ENCODE measurements around the gene SLC38A2.

SLC38A2 gene

DNA sequence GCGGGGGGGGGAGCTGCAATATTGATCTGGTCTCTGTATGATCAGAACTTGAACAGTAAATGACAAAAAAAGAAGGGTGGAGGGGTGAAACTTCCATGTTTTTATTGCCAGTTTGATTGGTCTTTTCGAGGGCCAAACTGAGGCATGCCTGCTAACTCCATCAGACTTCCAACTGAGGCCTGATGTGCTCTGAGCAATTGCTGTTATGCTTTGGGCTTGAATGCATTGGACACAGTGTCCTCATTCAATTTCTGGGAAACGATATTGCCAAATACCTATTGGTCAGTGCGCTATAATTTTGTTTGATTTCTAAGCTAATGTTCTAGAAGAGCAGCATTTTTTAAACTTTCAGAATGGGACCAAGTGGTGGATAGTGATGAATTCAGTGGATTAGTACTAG is 2.1 kb upstream of the SLC38A2 start:
- DNase-seq (ENCODE audit: low read depth in 2 of 2), result no peak

DNA sequence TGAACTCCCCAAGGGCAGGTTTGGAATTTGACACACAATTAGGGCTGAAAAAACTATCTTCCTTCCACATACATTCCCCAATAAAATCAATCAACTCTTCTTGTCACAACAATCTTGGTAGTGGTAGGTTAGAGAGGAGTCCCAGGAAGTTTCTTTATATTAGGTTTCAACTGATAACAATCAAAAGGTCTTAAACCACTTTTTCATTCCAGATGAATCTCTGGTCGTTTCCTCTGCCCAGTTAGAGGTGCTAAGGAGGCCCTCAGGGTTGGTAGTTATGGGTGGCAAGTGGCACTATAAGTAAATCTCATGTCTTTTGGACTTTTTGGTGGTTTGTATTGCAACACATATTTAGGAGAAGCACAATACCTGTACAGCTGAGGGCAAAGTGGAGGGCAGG is 1.7 kb upstream of the SLC38A2 start:
- DNase-seq (ENCODE audit: low read depth in 2 of 2), result no peak

DNA sequence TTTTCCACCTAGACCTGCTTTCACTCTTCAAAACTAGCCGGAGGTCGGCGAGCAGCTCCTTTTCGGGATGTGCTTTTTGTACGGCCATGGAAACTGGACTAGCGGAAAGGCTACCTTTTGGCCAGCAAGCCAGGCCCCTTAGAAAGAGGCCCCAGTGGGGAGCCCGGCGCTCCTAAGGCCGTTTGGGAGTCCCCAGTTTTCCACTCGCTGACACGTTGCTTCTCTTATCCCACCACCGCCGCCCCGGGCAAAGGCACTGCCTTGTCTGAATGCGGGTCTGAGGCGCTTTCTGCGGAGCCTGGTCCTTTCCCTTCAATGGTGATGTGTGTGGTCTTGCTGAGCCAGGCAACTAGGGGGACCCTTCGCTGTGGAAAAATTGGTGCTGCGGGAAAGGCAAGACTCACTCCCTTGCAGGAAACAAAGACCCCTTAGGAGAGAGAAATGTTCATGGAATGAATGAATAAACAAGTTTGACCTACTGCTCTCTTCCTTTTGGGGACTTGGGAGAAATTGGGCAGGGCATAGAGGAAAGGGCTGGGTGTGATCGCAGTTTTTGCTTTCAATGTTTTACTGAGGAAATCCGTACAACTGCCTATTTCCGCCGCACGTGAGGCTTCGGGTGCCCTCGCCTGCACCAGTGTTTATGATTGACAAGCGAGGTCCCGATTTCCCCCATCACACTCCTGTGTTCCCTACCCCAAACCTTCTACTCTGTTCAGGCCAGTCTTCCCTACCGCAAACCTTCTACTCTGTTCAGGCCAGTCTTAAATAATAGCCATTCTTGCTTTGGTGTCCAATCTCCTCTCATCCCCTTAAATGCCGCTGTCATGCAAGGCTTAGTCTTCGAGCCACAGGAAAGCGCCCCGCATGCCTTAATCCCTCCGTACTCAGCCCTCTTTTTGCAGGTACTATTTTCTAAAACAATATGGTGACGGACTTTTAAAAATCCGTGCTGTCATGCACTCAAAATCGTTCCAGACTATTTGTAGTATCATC is 1.0 kb upstream of the SLC38A2 start:
- no peak for DNase-seq (ENCODE audit: low read depth in 2 of 2)

DNA sequence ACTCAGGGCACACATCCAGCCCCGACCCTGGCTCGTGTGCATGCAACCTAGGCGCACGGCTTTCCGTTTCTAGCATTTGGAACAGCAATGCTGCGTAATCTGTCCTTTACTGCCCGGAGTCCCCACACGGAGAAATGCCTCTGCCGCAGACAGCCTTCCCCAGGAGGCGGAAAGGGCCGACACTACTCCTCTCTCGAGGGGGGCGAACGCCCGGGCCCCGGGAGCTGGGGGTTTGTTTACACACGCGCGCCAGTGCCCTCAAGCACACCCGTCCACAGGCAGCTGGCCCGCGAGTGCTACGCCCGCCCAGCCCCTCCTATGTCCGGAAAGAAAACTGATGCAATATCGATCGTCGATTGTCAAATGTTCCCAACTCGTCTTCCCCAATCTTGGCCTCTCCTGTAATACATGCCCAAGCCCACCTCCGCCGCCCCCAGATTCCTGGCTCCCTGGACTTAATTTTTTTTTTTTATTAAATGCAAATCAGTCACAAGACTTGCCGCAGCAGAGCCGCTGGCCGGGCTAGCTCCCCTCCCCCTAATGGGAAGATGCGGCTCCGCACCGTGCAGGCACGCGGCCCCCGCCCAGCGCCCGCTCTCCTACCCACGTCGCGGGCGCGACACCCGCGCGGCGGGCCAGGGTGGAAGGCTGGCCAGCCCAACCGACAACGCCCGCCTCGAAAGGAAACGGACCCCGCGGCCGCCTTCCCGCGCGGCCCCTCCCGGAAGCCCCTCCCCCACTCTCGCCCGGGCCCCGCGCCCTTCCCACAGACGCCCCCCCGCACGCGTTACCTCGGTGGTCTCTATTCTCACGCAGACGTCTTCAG is 642 bp downstream of the SLC38A2 start:
- no peak for DNase-seq (ENCODE audit: low read depth in 2 of 2)

DNA sequence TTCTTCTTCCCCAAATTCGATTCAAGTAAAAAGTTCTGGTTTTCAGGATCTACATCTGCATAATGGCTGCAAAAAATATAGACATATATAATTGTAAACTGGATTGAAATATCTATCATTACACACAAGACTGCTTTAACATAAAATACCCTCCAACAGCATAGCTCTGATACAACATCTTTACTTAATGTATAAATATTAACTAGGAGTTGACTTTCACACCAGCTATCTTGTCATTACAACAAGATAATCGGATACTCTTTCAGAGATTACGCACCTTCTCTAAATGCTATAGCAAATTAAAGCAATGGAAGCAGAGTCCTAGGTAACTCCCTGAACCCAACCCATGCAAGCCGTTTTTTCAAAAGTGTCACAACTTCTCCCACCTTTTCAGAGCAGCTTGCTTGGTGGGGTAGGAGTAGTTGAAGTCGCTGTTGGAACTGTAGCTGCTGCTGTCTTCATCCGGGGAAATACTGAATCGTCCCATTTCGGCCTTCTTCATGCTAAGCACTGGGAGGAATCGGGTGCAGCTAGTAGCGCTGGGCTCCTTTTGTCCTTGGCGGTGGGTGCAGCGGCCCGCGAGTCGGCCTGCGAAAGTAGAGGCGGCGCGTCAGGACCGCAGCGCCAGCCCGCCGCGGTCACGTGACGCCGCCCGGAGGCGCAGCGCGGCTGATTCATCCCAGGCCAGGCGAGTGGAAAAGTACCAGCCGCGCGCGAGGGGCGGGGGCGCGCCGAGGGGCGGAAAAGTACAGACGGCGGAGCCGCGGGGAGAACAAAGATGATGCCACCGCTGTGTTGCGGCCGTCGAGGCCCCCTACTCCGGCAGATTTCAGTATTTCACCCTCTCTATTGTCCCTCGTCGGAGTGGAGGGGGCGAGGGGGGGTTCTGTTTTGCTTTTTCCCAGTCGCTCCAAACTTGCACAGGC is 1.5 kb downstream of the SLC38A2 start:
- DNase-seq (ENCODE audit: low read depth in 2 of 2), result peak in 1 of 2 experiments; percentile 67

DNA sequence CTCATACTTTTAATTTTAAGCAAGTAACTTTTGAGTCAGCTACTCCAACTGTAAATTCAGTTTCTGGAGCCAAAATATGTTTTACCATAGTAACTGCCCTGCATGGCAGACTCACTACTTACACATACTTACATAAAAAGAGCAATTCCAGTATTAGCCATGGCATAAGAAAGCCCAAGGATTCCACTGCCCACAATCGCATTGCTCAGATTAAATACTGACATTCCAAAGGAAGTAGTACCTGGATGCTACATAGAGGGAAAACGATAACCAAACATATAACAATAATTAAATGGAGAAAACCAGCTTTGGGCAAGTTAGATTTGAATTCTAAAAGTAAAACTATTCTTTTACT is 2.2 kb downstream of the SLC38A2 start:
- DNase-seq (ENCODE audit: low read depth in 2 of 2), result no peak

DNA sequence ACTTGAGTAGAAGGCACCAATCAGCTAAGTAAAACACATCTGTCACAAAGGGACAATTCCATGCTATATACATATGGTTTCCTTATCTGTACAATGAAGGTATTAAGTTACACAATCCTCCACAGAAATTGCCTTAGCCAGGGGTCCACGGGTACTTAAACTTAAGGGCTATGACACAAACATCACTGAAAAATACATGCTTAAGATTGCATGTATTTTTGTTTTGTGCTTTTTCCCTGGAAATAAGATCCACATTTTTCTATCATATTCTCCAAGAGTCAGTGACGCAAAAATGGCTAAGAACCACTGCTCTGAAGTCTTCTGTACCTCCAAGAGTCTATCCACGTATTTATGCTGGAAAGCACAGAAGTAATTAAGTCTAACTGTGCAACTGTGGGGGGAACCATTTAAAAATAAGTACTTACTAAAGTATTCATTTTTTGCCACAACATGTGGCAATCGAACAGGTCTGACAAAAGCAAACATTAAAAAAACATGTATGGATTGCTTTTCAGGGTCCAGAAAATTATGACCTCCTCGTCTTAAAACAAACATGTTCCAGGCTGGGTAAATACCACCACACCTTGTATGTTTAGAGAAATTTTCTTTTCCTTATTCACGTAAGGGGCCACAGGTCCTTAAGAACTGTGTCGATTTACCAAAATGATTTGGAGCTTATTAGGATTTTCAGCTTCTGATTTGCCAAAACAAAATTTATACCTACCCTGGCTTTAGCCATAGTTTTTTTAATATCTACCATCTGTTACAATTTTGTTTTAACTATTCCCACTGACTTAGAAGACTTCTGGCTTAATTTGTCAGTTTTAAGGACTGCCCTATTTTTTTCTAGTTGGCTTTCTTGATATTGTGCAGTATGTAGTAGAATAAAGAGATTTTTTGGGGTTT is 2.8 kb downstream of the SLC38A2 start:
- no peak for DNase-seq (ENCODE audit: low read depth in 2 of 2)

DNA sequence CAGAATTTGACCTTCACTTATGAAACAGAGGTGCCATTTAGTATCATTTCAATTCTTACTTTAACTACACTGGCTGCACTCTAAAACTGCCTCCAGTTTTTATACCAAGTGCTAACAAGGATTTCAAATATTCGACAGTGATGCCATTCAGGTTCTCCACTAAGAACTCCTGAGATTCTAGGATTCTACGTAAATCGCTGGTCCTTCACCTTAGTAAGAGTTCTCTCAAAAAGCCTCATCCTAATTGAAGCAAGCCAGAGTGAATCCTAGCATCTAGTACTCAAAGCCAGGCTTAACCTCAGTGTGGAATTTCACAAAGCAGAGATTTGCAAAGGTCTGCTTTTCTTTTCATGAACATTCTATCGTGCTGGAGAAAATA is 3.5 kb downstream of the SLC38A2 start:
- DNase-seq (ENCODE audit: low read depth in 2 of 2), result no peak

DNA sequence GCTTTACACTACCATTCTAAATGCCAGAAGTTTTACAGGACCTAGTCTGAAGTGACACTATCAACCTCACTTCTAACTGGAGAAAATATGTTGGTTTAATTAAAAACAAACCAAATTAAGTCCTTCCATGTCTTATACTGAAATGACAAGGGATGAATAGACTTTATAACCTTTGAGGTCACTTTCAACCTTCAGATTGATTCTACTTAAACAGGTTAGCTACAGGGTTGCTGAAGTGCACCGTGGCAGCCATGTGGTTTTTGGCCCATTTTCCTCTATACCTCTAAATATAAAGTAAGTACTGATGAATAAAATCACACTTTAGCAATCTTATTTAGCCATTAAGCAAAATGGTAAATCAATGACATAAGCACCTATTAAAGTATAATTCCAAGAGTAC is 3.9 kb downstream of the SLC38A2 start:
- DNase-seq (ENCODE audit: low read depth in 2 of 2), result no peak

DNA sequence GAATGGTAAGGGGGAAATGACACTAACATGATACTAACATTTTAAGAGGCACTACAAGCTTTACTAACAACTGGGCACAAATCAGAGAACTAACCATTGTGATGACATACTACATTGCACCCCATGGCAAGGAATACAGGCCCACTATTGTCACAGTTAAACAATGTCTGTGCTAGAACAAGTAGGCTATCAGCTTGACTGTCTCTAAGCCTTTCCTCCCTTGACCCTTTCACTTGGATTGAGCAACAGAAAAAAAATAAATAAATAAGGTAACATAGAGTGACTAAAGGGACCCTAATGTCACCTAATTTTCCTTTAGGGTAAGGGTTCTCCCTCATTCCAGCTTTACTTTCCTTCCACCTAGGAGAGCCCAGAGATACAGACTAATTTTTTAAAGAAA is 4.4 kb downstream of the SLC38A2 start:
- DNase-seq (ENCODE audit: low read depth in 2 of 2), result no peak

DNA sequence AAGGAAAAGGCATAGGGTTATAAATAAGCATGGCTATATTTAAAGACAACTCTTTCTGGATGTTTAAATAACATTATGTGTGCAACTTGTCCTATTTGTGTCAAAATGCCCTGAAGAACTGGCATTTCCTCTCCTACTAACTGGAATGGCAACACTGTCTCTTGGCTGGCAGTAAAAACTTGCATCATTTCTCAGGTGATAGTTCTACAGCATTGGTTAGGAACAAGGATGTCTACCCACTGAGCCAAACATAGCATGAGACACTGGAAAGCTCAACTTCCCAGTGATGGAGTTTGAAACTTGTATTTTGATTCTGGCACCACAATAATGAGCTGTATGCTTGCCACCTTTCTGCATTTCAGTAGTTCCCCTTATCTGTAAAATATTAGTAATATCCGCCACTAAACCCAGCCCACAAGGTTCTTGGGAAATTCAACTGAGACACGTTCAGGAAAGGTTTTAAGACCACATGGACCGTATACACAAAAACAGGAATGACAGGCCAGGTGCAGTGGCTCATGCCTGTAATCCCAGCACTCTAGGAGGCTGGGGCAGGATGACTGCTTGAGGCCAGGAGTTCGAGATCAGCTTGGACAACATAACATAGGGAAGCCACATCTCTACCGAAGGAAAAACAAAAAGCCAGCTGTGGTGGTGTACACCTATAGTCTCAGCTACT is 5.1 kb downstream of the SLC38A2 start:
- no peak for DNase-seq (ENCODE audit: low read depth in 2 of 2)

DNA sequence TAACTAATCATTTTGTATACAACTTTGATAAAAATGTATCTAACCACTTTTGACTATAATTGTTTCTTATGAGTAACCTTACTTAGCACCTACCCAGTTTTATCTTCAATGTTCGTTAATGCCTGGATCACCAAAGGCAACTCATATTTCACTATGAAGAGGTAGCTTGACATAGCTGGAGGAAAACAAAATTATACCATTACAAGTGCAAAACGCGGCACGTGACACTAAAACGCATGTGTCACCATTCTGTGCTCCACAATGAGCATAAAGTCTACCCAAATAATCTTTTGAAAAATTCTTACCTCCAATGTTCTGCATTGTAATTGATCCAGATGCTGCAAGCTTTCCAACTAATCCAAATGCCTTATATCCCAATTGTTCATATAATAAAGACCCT is 5.8 kb downstream of the SLC38A2 start:
- no peak for DNase-seq (ENCODE audit: low read depth in 2 of 2)

DNA sequence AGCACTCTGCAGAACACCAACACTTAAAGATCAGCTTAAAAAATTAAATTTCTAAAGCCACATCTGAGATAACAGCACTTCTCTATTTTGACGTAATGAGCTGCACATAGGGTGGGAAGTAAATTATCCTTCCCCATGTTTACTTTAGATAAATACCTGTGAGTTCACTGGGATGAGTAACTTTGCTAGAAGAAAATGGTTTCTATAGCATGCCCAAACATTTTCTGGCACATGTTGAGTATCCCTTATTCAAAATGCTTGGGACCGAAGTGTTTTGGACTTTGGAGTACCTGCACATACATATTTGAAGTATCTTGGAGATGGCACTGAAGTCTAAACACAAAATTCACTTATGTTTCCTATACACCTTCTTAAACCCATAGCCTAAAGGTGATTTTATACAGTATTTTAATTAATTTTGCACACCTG is 6.6 kb downstream of the SLC38A2 start:
- DNase-seq (ENCODE audit: low read depth in 2 of 2), result no peak

DNA sequence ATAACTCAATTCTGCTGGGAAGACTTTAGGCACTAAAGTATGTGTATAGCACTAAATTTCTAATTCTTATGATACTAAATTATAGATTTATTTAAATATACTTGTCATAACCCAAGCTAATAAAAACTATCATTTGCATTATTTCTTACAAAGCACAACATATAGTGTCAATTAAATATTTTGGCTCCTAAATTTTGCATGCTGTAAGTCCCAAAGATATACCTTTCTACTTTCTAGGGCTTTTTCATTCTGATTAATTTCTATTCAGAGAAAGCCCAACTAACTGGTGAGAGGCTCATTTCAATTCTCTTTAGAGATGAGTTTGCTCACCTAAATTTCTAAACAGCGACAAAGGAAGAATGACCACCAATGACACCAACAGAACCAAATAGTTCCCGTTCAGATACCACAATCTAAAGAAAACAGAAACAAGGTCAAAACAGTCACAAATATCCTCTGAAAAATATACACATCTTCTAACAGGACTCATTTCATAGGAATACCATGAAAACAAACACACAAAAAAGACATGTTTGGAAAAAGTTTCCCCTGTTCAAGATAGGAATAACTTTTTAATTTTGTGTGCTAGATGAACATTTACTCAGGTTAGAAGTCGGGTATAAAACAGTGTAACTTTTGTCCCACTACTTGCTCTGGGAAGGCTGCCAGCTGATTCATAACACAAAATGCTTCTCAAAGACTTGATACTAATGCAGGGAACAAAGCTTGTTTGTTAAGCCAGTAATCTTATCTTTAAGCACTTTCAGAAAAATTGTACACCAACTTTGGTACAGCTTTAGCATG is 7.6 kb downstream of the SLC38A2 start:
- DNase-seq (ENCODE audit: low read depth in 2 of 2), result no peak

DNA sequence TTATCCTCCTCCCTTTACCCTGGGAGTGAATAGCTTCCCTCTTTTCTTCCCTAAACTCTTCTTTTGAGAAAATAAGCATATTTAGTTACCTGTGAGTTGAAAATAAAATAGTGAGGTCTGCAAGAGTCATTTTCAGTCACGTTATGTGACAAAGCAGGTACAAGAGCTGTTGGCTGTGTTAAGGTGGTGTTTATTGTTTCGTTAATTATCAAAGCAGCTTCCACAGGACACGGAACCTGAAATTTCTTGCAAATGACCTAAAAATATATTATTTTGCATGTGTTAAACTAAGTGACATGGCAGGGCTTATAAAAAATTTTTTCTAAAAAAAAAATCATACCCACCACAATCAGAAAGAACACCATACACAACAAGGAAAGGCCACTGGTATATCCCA is 8.3 kb downstream of the SLC38A2 start:
- DNase-seq (ENCODE audit: low read depth in 2 of 2), result no peak

DNA sequence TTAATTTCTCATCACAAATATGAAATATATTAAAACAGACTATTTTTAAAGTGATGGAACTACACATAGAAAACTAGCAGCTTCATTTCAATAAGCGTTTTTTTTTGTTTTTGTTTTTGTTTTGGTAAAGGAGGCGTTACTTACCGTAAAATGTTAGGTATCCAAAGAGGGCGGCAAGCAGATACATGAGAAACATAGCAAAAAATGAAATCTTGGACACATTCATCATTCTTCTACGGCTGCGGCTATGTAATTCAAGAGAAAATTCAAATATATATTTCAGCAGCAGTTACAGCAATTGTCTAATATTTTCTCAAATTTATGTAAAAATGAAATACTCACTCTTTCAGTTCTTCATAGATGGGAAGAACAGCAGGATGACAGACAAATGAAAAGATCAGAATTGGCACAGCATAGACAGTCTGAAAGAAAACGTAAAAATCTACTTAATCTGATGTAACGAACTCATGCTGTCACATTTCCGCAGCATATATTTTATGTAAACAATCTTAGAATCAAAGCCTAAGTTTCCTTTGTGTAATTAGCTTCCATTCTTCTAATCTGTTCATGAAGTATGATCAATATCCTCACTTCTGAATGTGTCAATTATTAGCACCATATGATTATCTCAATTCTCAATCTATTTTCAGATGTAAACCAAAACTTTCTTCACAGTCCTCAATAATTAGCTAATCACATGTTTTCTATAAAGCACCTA is 8.8 kb downstream of the SLC38A2 start:
- DNase-seq (ENCODE audit: low read depth in 2 of 2), result no peak

DNA sequence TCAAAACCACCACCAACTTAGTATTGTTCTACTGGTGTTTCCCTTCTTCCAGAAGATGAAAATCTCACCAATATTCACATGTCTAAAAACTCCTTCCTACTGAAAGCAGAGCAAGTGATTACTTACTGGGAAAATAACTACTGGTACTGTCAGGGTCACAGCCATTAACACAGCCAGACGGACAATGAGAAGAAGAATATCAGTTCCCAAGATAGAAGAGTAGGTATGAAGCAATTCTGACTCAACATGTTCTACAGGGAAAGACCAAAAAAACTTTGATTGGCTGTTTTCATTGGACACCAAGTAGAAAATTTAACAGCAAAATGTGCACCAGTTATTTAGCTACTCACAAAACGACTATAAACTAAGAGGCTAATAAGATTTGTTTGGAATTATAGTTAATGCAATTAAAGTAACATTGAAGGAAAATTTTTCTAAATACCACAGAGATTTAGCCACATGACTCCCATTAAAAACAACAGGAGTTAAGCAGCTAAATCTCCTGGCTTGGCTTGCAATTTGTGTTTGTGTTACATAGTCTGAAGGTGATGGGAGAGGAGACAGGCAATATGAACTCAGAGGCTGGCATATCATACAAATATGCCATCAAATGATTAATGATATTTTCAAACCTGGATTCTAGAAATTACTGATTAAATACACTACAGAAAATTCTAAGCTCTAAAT is 9.5 kb downstream of the SLC38A2 start:
- no peak for DNase-seq (ENCODE audit: low read depth in 2 of 2)

DNA sequence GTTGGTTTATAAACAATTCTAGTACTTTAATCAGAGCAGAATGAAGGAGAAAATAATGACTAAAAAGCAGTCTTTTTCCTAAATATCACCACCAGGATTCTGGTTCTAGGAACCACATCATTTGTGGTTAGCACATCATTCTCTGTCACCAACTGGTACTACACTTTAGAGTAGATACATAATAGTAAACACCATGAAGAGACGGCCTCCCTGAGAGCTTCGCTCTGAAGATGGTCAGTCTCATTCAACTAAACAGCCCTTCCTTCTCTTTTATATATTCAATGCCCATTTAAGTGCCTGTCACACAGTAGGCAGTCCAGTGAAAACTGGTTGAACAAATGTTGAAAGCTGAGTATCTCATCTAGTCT is 10.9 kb downstream of the SLC38A2 start:
- DNase-seq (ENCODE audit: low read depth in 2 of 2), result no peak
